HG03521 (cell line): ENCODE results near the gene FBXL13.

Source experiments
- ATAC-seq: cut with Tn5 transposase; IDR thresholded peaks from one replicate; pipeline ENCODE4 v1.9.1; 2021; ENCODE audit warnings: mild to moderate bottlenecking, moderate library complexity; ENCODE audit not compliant: unreplicated experiment

The FBXL13 gene

DNA sequence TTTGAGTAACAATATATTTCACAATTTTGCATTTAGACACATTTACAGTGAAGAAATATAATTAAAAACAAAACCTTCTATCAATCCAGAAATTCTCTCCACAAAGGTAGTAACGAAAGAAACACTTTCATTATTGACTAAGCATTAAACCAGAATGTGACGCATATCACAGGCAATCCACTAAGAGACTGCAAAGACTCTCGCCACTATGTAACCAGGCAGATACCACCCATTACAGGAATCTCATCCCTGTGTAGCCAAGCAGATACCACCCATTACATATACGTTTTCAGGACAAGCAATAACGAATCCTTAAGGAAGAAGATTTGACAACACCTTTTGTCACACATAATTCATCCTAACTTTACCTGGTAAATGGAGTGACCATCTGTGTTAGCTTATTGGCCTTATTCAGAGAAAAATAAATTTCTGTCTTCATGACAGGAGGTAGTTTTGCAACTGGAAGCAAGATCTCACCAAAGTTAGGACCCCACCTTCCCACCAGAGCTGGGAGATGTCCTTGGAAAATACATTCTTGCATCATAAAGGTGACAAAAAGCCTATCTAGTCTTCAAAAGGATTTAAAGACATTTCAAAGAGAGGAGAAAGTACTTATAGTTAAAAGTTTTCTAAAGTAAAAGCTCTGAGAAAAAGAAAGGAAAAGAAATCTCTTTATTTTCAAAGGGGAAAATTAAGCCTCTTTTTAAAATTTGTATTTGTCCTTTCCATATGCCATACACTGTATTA is 131.0 kb downstream of the FBXL13 start:
- ATAC-seq = no peak

DNA sequence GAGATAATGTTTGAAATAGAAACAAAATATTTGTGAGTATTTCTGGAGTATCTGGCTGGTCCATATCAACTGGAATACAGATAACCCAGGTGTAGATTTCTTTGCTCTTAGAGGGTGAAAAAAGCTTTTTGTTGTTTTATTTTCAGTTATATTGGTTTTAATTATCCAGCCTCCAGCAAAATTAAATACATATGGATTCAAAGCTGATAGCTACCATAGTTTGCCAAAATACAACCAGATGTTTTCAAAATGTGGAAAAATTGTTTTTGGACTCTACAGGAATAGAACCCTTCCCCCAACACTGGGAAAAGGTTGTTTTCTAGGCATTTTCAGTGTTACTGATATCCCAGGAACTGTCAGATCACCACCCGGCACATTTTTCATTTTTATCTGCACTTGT is 131.7 kb downstream of the FBXL13 start:
- ATAC-seq = no peak

DNA sequence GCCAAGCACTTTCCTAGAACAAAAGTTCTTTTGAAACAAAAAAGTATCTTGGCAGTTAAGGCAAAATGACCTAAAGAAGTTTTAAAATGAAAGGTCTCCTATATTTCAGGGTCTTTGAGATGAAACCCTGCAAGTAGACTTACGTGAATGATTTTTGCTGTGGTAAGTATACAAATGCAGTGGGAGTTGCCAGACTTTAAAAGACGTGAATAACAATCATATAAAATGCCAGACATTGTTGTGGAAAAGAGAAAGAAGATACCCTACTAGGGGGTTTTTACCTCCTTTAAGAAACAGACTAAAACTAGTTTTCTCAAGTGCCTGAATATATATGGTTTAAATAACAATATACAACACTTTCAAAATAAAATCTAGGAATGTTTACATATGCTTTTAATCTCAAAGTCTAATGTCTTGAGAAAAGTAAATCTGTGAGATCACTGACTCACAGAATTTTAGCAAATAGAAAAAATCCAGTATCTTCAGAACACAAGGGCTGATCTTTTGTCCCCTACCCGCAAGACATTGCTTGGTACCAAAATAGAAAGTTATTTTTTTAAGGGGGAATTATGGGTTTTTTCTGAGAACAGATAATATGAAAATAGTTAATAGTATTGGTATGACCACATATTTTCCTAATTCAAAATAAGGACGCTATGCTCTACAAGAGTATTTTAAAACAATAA is 132.3 kb downstream of the FBXL13 start:
- no peak for ATAC-seq

DNA sequence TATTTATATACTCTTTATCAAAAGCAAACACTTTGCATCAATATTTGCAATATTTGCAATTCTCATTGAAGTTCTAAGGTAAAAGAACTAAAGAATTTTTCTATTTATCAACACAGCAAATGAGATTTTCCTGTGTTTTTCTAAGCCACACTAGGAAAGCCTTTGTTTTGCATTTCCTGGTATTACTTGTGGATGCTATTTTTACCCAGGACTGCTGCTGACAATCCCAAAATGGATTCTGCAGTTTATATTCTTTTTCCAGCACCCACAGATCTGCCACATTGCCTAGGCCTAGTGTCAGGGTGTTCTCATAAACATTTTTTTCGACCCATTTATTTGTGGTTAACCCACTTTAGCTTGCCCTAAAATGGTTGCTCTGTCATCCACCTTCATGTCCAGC is 135.9 kb downstream of the FBXL13 start:
- no peak for ATAC-seq

DNA sequence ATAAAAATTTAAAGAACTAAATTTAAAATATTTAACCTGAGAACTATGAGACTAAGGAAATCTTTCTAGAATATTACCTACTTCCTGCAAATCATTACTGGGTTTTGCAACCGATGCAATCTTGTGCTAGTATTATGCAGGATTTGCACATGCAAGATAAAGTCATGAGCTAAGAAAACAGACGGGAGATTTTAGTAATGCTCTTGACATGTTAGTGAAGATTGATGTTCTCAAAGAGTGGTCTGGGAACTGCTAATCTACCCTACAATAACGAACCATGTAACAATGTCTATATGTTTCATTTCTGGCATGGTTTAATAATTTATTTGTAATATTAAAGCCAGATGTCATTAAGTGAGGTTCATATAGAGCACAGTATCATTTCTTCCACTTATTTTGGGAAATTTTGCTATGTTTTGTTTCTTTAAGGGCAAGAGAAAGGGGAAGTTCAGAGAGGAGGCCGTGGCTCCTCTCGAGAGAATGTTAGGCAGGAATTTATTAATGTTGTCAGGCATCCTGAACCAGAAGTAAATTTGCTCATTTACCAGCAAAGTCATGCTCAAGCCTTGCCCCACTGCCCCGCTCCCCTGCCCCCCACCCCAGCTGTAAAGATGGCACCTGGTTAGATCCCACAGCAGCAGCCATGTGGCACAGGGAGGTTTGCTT is 139.0 kb downstream of the FBXL13 start:
- ATAC-seq = no peak

DNA sequence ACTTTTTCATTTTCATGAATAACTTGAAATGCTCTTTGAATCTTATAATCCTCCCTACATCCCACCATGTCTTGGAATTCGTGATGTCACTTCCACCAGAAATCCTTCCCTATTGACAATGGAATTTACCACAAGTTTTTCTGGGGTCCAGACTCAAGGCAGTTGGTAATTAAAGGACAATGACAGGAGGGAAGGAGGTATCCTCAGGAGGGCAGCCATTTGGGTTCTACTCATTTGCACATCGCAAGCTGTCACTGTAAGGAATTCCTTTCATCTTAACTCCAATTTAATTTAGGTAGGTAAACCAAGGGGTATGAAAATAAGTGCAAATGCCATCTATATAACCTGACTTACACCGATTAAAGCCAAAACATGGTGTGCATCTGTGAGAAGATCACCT is 139.9 kb downstream of the FBXL13 start:
- no peak for ATAC-seq

DNA sequence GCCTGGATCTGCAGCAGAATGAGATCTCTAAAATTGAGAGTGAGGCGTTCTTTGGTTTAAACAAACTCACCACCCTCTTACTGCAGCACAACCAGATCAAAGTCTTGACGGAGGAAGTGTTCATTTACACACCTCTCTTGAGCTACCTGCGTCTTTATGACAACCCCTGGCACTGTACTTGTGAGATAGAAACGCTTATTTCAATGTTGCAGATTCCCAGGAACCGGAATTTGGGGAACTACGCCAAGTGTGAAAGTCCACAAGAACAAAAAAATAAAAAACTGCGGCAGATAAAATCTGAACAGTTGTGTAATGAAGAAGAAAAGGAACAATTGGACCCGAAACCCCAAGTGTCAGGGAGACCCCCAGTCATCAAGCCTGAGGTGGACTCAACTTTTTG is 140.4 kb downstream of the FBXL13 start:
- no peak for ATAC-seq

DNA sequence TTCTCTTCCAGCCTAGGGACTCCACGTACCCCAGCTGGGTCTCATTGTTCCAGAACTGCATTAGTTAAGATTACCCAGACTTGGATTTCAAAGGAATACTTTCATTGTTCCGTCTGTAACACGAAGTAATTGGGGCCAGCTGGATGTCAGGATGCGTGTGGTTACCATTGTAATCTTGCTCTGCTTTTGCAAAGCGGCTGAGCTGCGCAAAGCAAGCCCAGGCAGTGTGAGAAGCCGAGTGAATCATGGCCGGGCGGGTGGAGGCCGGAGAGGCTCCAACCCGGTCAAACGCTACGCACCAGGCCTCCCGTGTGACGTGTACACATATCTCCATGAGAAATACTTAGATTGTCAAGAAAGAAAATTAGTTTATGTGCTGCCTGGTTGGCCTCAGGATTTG is 140.8 kb downstream of the FBXL13 start:
- ATAC-seq = no peak

DNA sequence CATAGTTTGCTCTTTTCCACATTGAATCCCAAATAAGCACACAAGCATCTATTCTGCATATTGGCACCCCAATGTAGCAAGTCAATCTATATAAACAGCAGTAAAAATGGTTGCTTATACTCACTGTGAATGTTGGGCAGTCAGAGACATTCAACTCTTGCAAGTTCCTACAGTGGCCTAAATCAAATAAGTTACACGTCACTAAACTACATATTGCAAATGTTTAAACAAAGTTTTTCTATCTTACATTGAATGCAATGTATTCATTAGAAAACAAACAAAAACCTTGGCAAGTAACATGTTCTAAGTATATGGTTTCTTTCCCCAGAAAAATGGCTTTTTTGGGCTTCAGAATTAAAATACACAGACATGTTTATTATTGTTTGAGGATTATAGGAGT is 142.8 kb downstream of the FBXL13 start:
- no peak for ATAC-seq

DNA sequence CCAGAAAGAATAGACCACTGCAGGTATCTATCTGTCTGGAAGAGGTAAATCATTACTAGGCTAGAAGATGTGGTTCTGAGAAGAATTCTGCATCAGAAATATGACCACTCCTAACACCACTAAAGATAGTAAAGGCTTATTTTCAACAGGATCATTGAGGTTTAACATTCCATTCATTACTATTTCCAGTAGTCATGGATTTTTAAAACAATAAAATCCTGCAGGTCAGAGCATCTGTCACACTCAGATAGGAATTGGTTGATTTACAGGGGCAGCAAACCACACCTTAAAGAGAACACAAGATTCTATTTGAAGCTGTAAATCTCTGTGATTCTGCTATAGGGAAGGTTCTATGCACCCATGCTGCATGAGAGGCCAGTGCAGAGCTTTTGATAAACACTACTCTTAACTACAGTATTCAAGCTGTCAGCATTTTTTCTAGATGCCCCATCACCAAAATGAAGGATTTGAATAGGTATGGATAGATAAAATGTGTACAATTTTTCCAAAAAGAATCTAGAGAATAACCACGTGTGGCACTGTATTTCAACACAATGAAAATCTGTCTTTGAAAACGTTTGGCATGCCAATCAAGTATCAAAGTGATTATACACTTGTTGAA is 147.2 kb downstream of the FBXL13 start:
- ATAC-seq = no peak

DNA sequence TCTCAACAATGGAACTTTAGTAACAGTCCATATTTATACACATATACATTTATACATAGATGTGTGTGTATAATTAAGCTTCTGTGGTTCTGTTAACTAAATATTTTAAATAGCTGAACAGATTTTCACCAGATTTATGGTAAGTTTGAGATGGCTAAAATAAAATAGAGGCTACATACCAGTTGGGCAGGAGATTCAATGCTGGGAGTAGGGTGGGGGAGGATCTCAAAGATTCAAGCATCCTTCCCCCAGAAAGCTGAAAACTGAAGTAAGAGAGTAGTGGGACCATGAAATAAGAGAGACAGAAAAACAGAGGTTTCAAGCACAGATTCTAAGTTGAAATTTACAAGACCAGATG is 147.8 kb downstream of the FBXL13 start:
- no peak for ATAC-seq

DNA sequence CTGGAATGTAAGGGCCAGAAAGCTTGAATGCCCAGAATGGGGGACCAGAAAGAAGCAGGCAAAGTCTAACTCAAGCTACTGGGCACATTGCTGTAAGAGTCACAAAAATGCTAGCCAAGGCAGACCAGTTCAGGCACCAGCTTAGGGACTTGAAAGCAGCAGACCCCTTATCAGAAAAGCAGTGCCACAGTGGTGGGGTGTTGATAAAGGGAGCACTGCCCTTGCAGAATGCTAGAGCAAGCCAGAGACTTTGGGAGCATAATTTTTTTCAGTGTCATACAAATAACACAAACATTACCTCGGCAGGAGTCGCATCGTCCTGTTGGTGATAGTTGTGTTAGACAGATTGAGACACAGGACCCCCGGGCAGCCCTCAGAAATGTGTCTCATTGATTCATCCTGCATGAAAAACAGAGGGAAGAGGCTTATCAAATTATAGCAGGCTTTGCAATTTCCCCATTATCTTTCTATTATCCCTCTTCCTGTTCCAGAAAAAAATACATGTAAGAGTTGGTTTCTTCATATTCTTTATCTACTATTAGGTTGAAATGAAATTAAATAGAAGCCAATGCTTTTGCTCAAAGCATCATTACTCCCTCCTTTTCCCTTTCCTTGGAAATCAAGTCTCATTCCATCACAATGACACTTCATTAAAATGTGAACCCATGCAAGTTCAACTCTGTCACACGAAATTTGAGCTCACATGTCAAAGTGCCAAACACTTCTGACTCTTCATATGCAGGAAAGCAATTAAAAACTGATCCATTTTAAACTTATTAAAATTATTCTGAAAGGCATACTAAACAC is 148.4 kb downstream of the FBXL13 start:
- ATAC-seq = no peak

DNA sequence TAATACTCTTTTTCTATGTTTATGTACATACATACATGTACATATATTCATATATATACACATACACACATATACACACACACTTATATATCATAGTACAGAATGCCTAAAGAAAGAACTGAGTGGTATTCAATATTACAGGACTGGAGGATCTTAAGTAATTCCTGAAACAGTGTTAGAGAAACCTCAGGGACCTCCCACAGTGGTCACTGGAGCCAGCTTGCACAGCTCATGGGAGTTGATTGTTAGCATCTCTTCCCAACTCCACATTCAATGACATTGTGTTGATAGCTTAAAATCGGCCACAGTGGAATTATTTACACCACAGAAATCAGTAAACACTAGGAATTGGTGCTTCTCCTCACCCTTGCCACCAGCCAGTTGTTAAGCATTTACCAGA is 155.8 kb downstream of the FBXL13 start:
- ATAC-seq = no peak

DNA sequence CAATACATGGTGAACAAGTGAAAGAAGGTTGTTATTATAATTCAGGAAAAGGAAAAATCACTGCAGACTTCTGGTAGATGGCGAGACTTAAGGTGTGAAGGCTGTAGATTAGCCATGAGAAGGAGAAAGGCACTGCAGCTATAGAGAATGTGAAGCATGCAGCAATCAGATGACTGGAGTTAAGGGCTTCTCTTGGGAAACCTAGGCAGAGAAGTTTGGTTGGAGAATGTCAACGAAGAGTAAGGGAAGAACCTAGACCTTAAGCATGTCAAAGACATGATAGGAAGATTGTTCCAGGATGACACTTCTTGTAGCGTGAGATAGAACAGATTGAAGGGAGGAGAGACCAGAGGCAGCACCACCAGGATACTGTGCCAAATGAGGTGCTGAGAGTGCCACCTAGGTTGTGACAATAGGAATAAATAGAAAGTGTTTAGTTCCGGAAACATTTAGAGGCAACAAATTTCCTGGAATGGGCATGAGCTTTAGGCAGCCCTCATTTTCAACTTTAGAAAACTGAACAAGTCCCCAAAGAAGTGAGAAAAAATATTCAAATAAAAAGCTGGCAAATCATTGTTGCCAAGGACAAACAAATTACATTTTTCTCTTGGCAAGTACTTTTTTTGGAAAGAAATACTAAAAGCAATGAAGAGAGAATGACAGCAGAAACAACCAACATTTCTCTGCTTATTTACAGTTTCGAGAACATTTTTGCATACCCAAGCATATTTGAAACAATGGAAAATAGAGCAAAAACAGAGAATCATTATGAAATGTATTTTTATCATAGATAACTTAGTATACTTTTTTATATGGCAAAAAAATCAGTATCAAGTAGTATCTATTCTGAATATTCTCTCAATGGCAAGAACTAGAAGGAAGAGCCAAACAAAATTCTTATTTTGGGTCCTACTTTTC is 156.9 kb downstream of the FBXL13 start:
- no peak for ATAC-seq

DNA sequence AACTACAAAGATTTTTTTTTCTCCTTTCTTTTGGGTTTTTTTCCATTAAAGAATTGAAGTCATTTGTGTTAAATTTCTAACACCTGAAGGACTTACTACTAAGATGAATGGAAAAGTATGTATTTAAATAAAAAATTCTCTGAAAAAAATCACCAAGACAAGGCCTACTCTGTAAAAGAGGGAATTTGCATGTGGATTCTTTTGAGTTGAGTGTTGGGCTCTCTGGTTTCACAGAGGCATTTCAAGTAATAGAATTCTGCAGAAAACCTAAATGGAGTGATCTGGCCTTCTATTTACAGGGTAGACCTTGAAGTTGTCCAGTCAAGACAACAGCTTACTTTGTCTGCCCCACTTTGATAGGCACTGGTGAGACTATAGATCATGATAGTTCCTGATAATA is 157.7 kb downstream of the FBXL13 start:
- no peak for ATAC-seq

DNA sequence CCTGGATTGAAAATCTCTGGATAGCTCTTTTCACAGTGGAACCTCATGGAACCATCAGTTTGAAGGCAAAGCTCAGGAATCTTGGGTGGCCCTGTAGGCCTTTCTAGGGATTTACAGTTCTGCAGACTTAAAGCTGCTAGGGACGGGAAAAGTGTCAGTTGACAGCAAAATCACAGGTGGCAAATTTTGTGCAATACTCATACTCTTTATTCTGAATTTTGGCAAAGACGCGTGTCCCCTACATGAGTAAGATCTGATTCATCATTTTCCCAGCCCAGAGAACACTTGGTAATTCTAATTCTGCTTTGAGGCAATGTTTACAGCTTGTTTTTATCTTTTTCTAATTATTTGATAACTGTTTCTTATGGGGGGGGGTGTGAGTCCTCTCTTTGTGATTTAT is 158.2 kb downstream of the FBXL13 start:
- ATAC-seq = no peak

DNA sequence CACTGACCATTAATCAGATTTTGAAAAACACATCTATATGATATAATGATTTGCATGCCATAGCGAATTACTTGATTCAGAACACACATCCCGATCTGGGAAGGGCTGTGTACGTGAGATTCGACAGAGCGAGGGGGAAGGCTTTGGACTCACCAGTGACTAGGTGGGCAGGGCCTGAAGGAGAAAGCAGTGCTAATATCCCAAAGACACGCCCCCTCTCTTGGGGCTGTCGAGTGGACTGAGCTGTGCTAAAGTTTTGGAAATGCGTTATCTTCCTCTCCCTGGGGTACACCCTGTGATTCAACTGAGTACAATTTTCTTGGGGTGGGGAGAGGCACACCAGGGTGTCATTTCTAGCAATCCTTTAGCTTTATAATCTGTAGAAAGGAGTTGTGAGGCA is 160.0 kb downstream of the FBXL13 start:
- ATAC-seq = no peak

DNA sequence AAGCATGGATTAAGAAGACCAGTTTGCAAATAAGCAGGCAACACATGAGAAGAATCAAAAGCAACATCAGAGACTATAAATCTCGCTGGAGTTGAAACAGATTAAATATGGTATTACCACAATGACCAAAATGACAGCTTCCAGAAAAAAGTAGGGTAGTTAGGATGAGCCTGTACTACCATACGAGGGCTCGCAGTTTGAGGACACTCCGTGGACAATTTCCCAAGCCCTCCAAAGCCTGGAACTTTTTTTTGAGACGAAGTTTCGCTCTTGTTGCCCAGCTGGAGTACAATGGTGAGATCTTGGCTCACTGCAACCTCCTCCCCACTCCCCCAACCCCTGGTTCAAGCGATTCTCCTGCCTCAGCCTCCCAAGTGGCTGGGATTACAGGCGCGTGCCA is 160.8 kb downstream of the FBXL13 start:
- no peak for ATAC-seq

DNA sequence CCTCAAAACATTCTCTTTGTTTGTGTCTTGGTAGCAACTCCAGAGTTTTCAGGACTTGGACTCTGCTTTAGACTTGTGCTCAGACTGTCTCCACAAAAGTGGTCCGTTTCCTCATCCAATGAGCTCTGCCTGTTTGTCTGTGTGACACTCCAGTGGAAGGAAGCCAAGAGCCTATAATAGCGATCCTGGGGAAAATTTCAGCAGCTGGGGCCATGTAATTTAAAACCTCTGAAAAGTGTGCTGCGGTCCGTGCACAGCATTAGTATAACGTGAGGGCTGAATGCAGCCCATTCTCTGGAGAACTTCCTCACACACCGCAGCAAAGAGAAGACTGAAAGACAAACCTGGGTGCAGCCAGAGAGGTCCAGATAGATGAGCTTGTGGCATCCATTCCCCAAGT is 161.9 kb downstream of the FBXL13 start, which contains the start of gene LRRC17:
TSS of gene LRRC17 (plus strand) at position 259 of the 400 bp plus-strand sequence. CDS start 20,914 bp downstream, outside the sequence.
- no peak for ATAC-seq

DNA sequence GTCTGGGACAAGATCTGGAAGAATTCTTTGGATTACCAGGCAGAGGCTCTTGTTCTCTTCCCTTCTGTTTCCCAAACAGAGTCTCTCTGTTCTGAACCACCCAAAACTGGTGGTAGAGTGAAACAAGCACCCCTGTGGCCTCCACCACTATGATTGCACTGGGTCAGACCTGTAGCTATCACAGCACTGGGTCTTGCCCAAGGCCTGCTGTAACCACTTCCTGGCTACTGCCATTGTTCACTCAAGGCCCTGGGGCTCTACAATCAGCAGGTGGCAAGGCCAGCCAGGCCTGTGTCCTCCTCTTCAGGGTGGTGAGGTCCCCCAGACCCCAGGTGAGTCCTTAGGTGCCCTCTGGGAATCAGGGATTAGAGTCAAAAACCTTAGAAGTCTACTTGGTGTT is 165.9 kb downstream of the FBXL13 start:
- no peak for ATAC-seq
